ENCODE data around the gene DGKE. TPM values are rescaled to one million over a fixed set of nuclear protein-coding genes. Genes with fewer than 3 reads are reported as not detected.

The DGKE gene
- total RNA-seq, 1 donor from 2014 or later, result 11.8 TPM

- no peak for DNase-seq (ENCODE audit: extremely low read depth, low read depth, low spot score)
These were observed 78.4 kb downstream of the DGKE start for GRCh38 chr17:56912105-56912999.

- no peak for DNase-seq (ENCODE audit: extremely low read depth, low read depth, low spot score)
These were observed 79.0 kb downstream of the DGKE start for GRCh38 chr17:56913000-56913311.

- no peak for DNase-seq (ENCODE audit: extremely low read depth, low read depth, low spot score)
These were observed 79.5 kb downstream of the DGKE start for GRCh38 chr17:56913353-56913866.

- no peak for DNase-seq (ENCODE audit: extremely low read depth, low read depth, low spot score)
These were observed 80.1 kb downstream of the DGKE start, which contains the start of gene TRIM25 for GRCh38 chr17:56913867-56914580. TRIM25 (minus strand) TSS chr17:56914049; CDS start chr17:56913988, 61 bp downstream.

DNA sequence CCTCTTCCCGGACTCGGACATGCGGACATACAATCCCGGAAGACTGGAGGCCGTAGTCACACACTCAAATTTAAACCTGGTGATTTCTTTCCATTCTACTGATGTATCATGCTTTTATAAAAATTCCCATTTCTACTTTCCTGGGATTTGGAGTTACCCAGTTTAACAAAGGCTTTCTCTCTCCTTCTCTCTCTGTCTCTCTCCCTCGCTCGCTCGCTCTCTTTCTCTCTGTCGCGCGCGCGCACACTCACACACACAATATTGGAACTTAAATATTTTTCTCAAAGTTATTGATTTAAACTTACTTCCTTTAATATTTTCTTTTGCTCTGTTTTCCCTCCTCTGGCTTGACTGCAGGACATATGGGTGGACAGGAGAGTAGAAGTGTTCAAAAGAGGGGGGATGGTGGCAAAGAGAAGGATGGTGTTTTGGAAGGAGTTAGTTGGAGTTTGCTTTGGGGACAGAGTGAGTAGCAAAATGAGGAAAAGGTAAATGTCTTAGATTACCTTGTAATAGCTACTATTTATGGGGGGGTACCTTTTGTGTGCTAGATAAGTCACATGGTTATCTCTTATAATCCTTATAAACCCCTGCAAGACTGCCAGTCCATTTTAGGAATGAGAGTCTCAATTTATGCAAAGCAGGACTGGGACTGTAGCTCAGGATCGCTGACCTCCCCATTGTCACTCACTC, 80.8 kb downstream of the DGKE start:
- DNase-seq (ENCODE audit: extremely low read depth, low read depth, low spot score), result no peak

GRCh38 chr17:56917559-56918296, 83.8 kb downstream of the DGKE start:
- DNase-seq (ENCODE audit: extremely low read depth, low read depth, low spot score), result no peak

GRCh38 chr17:56918916-56919315, 85.0 kb downstream of the DGKE start:
- DNase-seq (ENCODE audit: extremely low read depth, low read depth, low spot score), result no peak

Other genes starting within 250 kb of the DGKE start
- gene NOG, start 240.5 kb upstream of the DGKE start, total RNA-seq, result 12.1 and 64.4 TPM in 2 replicates
- gene C17orf67, start 231 bp upstream of the DGKE start, total RNA-seq, result 1.2 and 4.4 TPM in 2 replicates
- 60.1 and 68.6 TPM in 2 replicates for gene TRIM25, start 79.9 kb downstream of the DGKE start, total RNA-seq
- 12.3 and 15.3 TPM in 2 replicates for gene COIL, start 126.9 kb downstream of the DGKE start, total RNA-seq
- 42.2 and 47.3 TPM in 2 replicates for gene SCPEP1, start 144.0 kb downstream of the DGKE start, total RNA-seq

Data from glomerular endothelial cell (primary cell).